Endothelial cell of umbilical vein (primary cell): ENCODE measurements around the gene CDS2. TPM values are rescaled to one million over a fixed set of nuclear protein-coding genes. Genes with fewer than 3 reads are reported as not detected.

Experiments used
- BruUV-seq: library from RNA; stranded (reverse); fragments of 400-500 nt; replicated peaks from 2 replicates; lab custom pipeline; 2021; lab: Mats Ljungman, UMichigan
- CTCF ChIA-PET: fragments of 300-600, 350-600 bp; sonication (Branson Sonifier 250); formaldehyde crosslinking; loops from one replicate; lab custom pipeline; 2021; ENCODE audit warnings: antibody characterized with exemption, inconsistent platforms; lab: Charles Lee
- POLR2A ChIA-PET: fragments of 300-600, 350-600 bp; sonication (Branson Sonifier 250); formaldehyde crosslinking; loops from one replicate; lab custom pipeline; 2021; ENCODE audit warnings: antibody characterized with exemption, inconsistent platforms; lab: Charles Lee
- DNase-seq: peaks from one replicate; pipeline ENCODE4 v3.0.0-alpha.2; 2011; ENCODE audit warnings: low read depth, low spot score
- FAIRE-seq: peaks from 2 replicates; lab custom pipeline; 2011; peaks lifted over from hg19 to GRCh38; lab: Jason Lieb, UNC
- H2AFZ ChIP-seq: 2 replicates; pipeline ENCODE4 v1.6.0; 2012; ENCODE audit warnings: low read depth, low read length, control low read depth, inconsistent platforms
- H3K27ac ChIP-seq: 2 replicates; pipeline ENCODE4 v1.5.1; 2011; ENCODE audit warnings: low read depth, mild to moderate bottlenecking, control low read depth, low read length, moderate library complexity; ENCODE audit not compliant: insufficient read depth
- H3K27me3 ChIP-seq, 2 experiments: 2 replicates each; pipeline versions ENCODE4 v1.6.0 to v1.6.1; 2011; ENCODE audit warnings: low read length in 2 of 2, mixed read lengths in 1 of 2; ENCODE audit not compliant: control insufficient read depth in 2 of 2, insufficient read depth in 2 of 2
- H3K36me3 ChIP-seq, 2 experiments: 2 replicates in 1 of 2; 3 replicates in 1 of 2; pipeline ENCODE4 v1.5.1; 2011; ENCODE audit warnings: low read length in 2 of 2, mild to moderate bottlenecking in 1 of 2, moderate library complexity in 1 of 2; ENCODE audit not compliant: control insufficient read depth in 2 of 2, insufficient read depth in 2 of 2; ENCODE audit errors: extremely low read depth in 1 of 2
- H3K4me1 ChIP-seq: 3 replicates; pipeline ENCODE4 v1.5.1; 2011; ENCODE audit warnings: mild to moderate bottlenecking, low read length; ENCODE audit not compliant: control insufficient read depth, insufficient read depth; ENCODE audit errors: extremely low read depth
- H3K4me2 ChIP-seq: 2 replicates; pipeline ENCODE4 v1.6.1; 2011; ENCODE audit warnings: low read length, control low read depth, mixed read lengths; ENCODE audit not compliant: insufficient read depth
- H3K4me3 ChIP-seq, 3 experiments: fragments of 200-600 bp in 1 of 3; sonication (generic), shearing (Covaris generic) in 1 of 3; replicated peaks in 1 of 3; 2 replicates each; pipeline ENCODE4 v1.5.1; 2011 to 2016; ENCODE audit warnings: control low read depth in 3 of 3, low read length in 3 of 3, mild to moderate bottlenecking in 2 of 3, inconsistent platforms in 1 of 3, low read depth in 1 of 3, moderate library complexity in 1 of 3; ENCODE audit not compliant: insufficient read depth in 1 of 3
- H3K79me2 ChIP-seq: 2 replicates; pipeline ENCODE4 v1.6.0; 2012; ENCODE audit warnings: low read length, inconsistent platforms; ENCODE audit not compliant: control insufficient read depth, insufficient read depth
- H3K9ac ChIP-seq: replicated peaks from 2 replicates; pipeline ENCODE3; 2011; ENCODE audit warnings: low read length, control low read depth; ENCODE audit not compliant: insufficient read depth; ENCODE audit errors: extremely low read depth
- H3K9me1 ChIP-seq: replicated peaks from 3 replicates; pipeline ENCODE4 v1.6.0; 2011; ENCODE audit warnings: mild to moderate bottlenecking, low read length; ENCODE audit not compliant: control insufficient read depth, insufficient read depth; ENCODE audit errors: extremely low read depth
- H3K9me3 ChIP-seq: replicated peaks from 2 replicates; pipeline ENCODE4 v1.5.1; 2012; ENCODE audit warnings: low read length, inconsistent platforms; ENCODE audit not compliant: control insufficient read depth, insufficient read depth
- H4K20me1 ChIP-seq: replicated peaks from 2 replicates; pipeline ENCODE3; 2011; ENCODE audit warnings: mild to moderate bottlenecking, low read length; ENCODE audit not compliant: control insufficient read depth, insufficient read depth; ENCODE audit errors: extremely low read depth
- EZH2 ChIP-seq: IDR thresholded peaks from 2 replicates; pipeline ENCODE4 v1.6.1; 2012; ENCODE audit warnings: borderline replicate concordance, low read depth, mild to moderate bottlenecking, moderate library complexity, low read length, inconsistent platforms; ENCODE audit not compliant: severe bottlenecking
- FOS ChIP-seq: IDR thresholded peaks from 2 replicates; pipeline ENCODE4 v1.6.1; 2011; ENCODE audit warnings: mild to moderate bottlenecking, low read length, moderate library complexity, borderline replicate concordance; ENCODE audit not compliant: insufficient read depth
- GATA2 ChIP-seq: IDR thresholded peaks from 2 replicates; pipeline ENCODE4 v1.7.0; 2011; ENCODE audit warnings: low read depth, mild to moderate bottlenecking, moderate library complexity, mixed read lengths, low read length; ENCODE audit not compliant: insufficient read length, insufficient read depth
- JUN ChIP-seq: IDR thresholded peaks from 2 replicates; pipeline ENCODE4 v1.6.1; 2011; ENCODE audit warnings: borderline replicate concordance, low read depth; ENCODE audit not compliant: insufficient read length, insufficient read depth
- MYC ChIP-seq: IDR thresholded peaks from one replicate; pipeline ENCODE4 v1.6.1; 2011; ENCODE audit warnings: mild to moderate bottlenecking, low read depth, low read length
- POLR2A ChIP-seq: IDR thresholded peaks from 2 replicates; pipeline ENCODE4 v1.6.1; 2012; ENCODE audit warnings: low read depth, mild to moderate bottlenecking, control low read depth, low read length
- POLR2AphosphoS5 ChIP-seq: IDR thresholded peaks from 2 replicates; pipeline ENCODE4 v1.6.1; 2012; ENCODE audit warnings: low read depth, mild to moderate bottlenecking, control low read depth, low read length, moderate library complexity; ENCODE audit not compliant: insufficient read depth
- dilution Hi-C: fragments of 300-500 bp; cut with MboI; formaldehyde crosslinking; loops from one replicate; pipeline ENCODE4 v1.15.0; 2019; ENCODE audit warnings: low sequenced_read_pairs; ENCODE audit not compliant: extremely low pct_ligation_motif_present
- intact Hi-C: fragments of 100-400 bp; cut with micrococcal nuclease; formaldehyde crosslinking; loops from one replicate; pipeline ENCODE4 v1.10.0; 2022
- polyA plus RNA-seq, 4 experiments: library from polyadenylated mRNA; depleted of rRNA in 3 of 4; stranded (reverse) in 3 of 4; unstranded in 1 of 4; fragments of >200 nt; gene quantifications; 2 replicates each; pipeline versions ENCODE4 v1.2.1 to v1.2.3, GENCODE V29; 2011 to 2012; ENCODE audit warnings: missing spikeins in 1 of 4
- total RNA-seq: library from RNA; stranded (reverse); gene quantifications from 2 replicates; pipeline ENCODE4 v1.2.3, GENCODE V29; 2021
- TF ChIP-seq, protein P1 (sequence below): IDR thresholded peaks from 2 replicates; pipeline ENCODE4 v1.6.1; 2011; ENCODE audit not compliant: insufficient read depth, insufficient read length
- TF ChIP-seq, protein P2 (sequence below), 2 donors: IDR thresholded peaks; 1 replicate in 1 of 2; 2 replicates in 1 of 2; pipeline ENCODE4 v1.5.1; 2011; ENCODE audit warnings: low read length in 2 of 2, mild to moderate bottlenecking in 2 of 2, moderate library complexity in 2 of 2, control low read depth in 1 of 2, inconsistent platforms in 1 of 2, low read depth in 1 of 2; ENCODE audit not compliant: insufficient read depth in 1 of 2; ENCODE audit errors: extremely low read depth in 1 of 2

CDS2 gene
- total and polyA plus RNA-seq, 2 donors (not counting 3 experiments of a cell fraction or from before 2014, with no cell fraction given) = 47.0 to 49.0 TPM

DNA sequence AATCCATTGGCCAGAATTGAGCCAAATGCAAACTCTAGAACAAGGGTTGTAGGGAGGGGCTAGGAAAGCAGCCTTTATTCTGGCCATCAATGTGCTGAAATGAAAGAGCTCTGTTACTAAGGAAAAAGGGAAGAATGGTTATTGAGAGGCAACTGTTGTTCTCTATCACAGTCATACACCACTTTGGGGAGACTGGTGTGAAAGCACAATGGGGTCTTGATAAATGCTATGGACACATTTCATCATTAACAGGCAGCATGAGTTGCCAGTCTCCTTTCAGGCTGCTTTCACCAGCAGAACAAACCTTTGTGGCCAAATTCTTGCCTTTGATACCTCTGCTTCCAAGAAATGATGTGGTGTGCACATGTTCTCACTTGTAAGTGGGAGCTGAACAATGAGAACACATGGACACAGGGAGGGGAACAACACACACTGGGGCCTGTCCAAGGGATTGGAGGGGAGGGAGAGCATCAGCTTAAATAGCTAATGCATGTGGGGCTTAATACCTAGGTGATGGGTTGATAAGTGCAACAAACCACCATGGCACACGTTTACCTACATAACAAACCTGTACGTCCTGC is 86.2 kb downstream of the CDS2 start:
- Histone ChIP-seq H3K79me2 (no peaks in the 10 kb centered on the region), H3K4me3 (no peak overlapping the region), H3K27me3 (no peaks in the 10 kb centered on the region), H2AFZ (no peak overlapping the region), H3K9ac (no peak overlapping the region), H3K9me1 (no peaks in the 10 kb centered on the region), H3K4me1 (peaks cover 13% of the 10 kb centered on the region), H3K4me2 (no peak overlapping the region), H3K9me3 (no peaks in the 10 kb centered on the region), H3K36me3 (peaks cover 0 to 2% of the 10 kb centered on the region in 2 experiments), H4K20me1 (no peaks in the 10 kb centered on the region), H3K27ac (no peak overlapping the region)
- intact Hi-C loops (no loop called here), dilution Hi-C loops (no loop called here)
- BruUV-seq = no TSS peak
- TF ChIP-seq JUN (no peak), FOS (no peak), MYC (no peak), EZH2 (no peak), GATA2 (no peak), POLR2AphosphoS5 (no peak), POLR2A (no peak)
- TF ChIP-seq, protein P1, sequence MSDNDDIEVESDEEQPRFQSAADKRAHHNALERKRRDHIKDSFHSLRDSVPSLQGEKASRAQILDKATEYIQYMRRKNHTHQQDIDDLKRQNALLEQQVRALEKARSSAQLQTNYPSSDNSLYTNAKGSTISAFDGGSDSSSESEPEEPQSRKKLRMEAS = no peak
- TF ChIP-seq, protein P2, sequence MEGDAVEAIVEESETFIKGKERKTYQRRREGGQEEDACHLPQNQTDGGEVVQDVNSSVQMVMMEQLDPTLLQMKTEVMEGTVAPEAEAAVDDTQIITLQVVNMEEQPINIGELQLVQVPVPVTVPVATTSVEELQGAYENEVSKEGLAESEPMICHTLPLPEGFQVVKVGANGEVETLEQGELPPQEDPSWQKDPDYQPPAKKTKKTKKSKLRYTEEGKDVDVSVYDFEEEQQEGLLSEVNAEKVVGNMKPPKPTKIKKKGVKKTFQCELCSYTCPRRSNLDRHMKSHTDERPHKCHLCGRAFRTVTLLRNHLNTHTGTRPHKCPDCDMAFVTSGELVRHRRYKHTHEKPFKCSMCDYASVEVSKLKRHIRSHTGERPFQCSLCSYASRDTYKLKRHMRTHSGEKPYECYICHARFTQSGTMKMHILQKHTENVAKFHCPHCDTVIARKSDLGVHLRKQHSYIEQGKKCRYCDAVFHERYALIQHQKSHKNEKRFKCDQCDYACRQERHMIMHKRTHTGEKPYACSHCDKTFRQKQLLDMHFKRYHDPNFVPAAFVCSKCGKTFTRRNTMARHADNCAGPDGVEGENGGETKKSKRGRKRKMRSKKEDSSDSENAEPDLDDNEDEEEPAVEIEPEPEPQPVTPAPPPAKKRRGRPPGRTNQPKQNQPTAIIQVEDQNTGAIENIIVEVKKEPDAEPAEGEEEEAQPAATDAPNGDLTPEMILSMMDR (IDR thresholded peaks at IDR 0.05; ENCODE audit: extremely low read depth in 1 of 2, insufficient read depth in 1 of 2, low read depth in 1 of 2, low read length in 2 of 2) = no peak
- CTCF ChIA-PET = interaction anchor here (2.8 kb wide), 1 partner anchor 10 kb away, joined by 24 read pairs; no protein-coding TSS in a partner anchor
- POLR2A ChIA-PET = no interaction called here
- DNase-seq (no peak), FAIRE-seq (no peak)
